ENCODE results near the gene TTBK2. TPM values are rescaled to one million over a fixed set of nuclear protein-coding genes. Genes with fewer than 3 reads are reported as not detected.

The TTBK2 gene
- total RNA-seq, 4 donors from 2014 or later, result 8.8 to 20.3 (median 16.2) TPM

- Histone ChIP-seq H3K4me1 (peaks cover 0 to 6% of the 10 kb centered on the region in 2 donors), H3K9me3 (peaks cover 0 to 8% (median 0%) of the 10 kb centered on the region in 3 donors), H3K27me3 (no peaks in the 10 kb centered on the region), H3K27ac (no peak overlapping the region), H3K36me3 (no peaks in the 10 kb centered on the region), H3K4me3 (no peak overlapping the region)
- TF ChIP-seq CTCF (IDR thresholded peaks at IDR 0.05 in 4 of 5, conservative IDR thresholded peaks at IDR 0.05 in 1 of 5) (no peak), POLR2A (IDR thresholded peaks at IDR 0.05) (no peak)
- ATAC-seq, result peak in 1 of 2 donors; percentile 41
- peak in 1 of 2 donors; percentile 29 for DNase-seq
- intact Hi-C loops (cut with DNase I; ENCODE audit: low total_unique reads) (no loop called here), in situ Hi-C loops (cut with MboI; ENCODE audit: low sequenced_read_pairs in 4 of 4) (no loop called here)
These were observed 161.5 kb downstream of the TTBK2 start for GRCh38 chr15:42759093-42759492.

GRCh38 chr15:42750306-42750705 is 170.3 kb downstream of the TTBK2 start:
- ATAC-seq, result no peak
- intact Hi-C loops (cut with DNase I; ENCODE audit: low total_unique reads), result no loop called here
- no peak overlapping the region for H3K27ac ChIP-seq
- H3K9me3 ChIP-seq, result no peaks in the 10 kb centered on the region
- TF ChIP-seq CTCF (IDR thresholded peaks at IDR 0.05 in 4 of 5, conservative IDR thresholded peaks at IDR 0.05 in 1 of 5) (no peak), POLR2A (IDR thresholded peaks at IDR 0.05) (no peak)
- peaks cover 0 to 29% of the 10 kb centered on the region in 2 donors for H3K36me3 ChIP-seq
- no peaks in the 10 kb centered on the region for H3K27me3 ChIP-seq
- in situ Hi-C loops (cut with MboI; ENCODE audit: low sequenced_read_pairs in 4 of 4), result no loop called here
- no peak overlapping the region for H3K4me3 ChIP-seq
- no peak for DNase-seq
- H3K4me1 ChIP-seq, result peaks cover 0 to 8% of the 10 kb centered on the region in 2 donors

- DNase-seq, result no peak
- TF ChIP-seq POLR2A (IDR thresholded peaks at IDR 0.05) (no peak), CTCF (IDR thresholded peaks at IDR 0.05 in 4 of 5, conservative IDR thresholded peaks at IDR 0.05 in 1 of 5) (no peak)
- ATAC-seq, result peak in 1 of 2 donors; percentile 30
- peaks cover 0 to 8% of the 10 kb centered on the region in 2 donors for H3K4me1 ChIP-seq
- intact Hi-C loops (cut with DNase I; ENCODE audit: low total_unique reads), result loop anchor here (10.0 kb wide), 1 partner anchor 434 kb away; no protein-coding TSS in a partner anchor
- H3K9me3 ChIP-seq, result no peaks in the 10 kb centered on the region
- in situ Hi-C loops (cut with MboI; ENCODE audit: low sequenced_read_pairs in 4 of 4), result no loop called here
- H3K27ac ChIP-seq, result no peak overlapping the region
- no peak overlapping the region for H3K4me3 ChIP-seq
- H3K36me3 ChIP-seq, result peaks cover 0 to 31% of the 10 kb centered on the region in 2 donors
- H3K27me3 ChIP-seq, result no peaks in the 10 kb centered on the region
These were observed 171.3 kb downstream of the TTBK2 start for GRCh38 chr15:42749266-42749665.

GRCh38 chr15:42744195-42744594 is 176.4 kb downstream of the TTBK2 start:
- intact Hi-C loops (cut with DNase I; ENCODE audit: low total_unique reads) (loop anchor here (10.0 kb wide), 1 partner anchor 429 kb away; no protein-coding TSS in a partner anchor), in situ Hi-C loops (cut with MboI; ENCODE audit: low sequenced_read_pairs in 4 of 4) (no loop called here)
- H3K27me3 ChIP-seq, result no peaks in the 10 kb centered on the region
- H3K4me3 ChIP-seq, result no peak overlapping the region
- DNase-seq (no peak), ATAC-seq (no peak)
- TF ChIP-seq CTCF (IDR thresholded peaks at IDR 0.05 in 4 of 5, conservative IDR thresholded peaks at IDR 0.05 in 1 of 5) (no peak), POLR2A (IDR thresholded peaks at IDR 0.05) (no peak)
- no peaks in the 10 kb centered on the region for H3K9me3 ChIP-seq
- no peak overlapping the region for H3K27ac ChIP-seq
- peaks cover 0 to 8% of the 10 kb centered on the region in 2 donors for H3K36me3 ChIP-seq
- H3K4me1 ChIP-seq, result peaks cover 11 to 17% of the 10 kb centered on the region in 2 donors

GRCh38 chr15:42742149-42742548 is 178.4 kb downstream of the TTBK2 start:
- intact Hi-C loops (cut with DNase I; ENCODE audit: low total_unique reads) (loop anchor here (10.0 kb wide), 1 partner anchor 427 kb away; no protein-coding TSS in a partner anchor), in situ Hi-C loops (cut with MboI; ENCODE audit: low sequenced_read_pairs in 4 of 4) (no loop called here)
- no peak for TF ChIP-seq CTCF (IDR thresholded peaks at IDR 0.05 in 4 of 5, conservative IDR thresholded peaks at IDR 0.05 in 1 of 5)
- no peak for TF ChIP-seq POLR2A (IDR thresholded peaks at IDR 0.05)

More at GRCh38 chr15:42742149-42742548, 178.4 kb downstream of the TTBK2 start:
- Histone ChIP-seq H3K36me3 (peaks cover 0 to 8% of the 10 kb centered on the region in 2 donors), H3K27me3 (no peaks in the 10 kb centered on the region), H3K4me1 (peaks cover 16 to 18% of the 10 kb centered on the region in 2 donors), H3K9me3 (no peaks in the 10 kb centered on the region), H3K27ac (no peak overlapping the region), H3K4me3 (no peak overlapping the region)
- no peak for DNase-seq
- no peak for ATAC-seq

Data from gastrocnemius medialis (tissue), 4 donors.